ENCODE results near the gene DLG2. TPM values are rescaled to one million over a fixed set of nuclear protein-coding genes. Genes with fewer than 3 reads are reported as not detected.

The DLG2 gene
- total and polyA plus RNA-seq, 2 of the 8 experiments (the other 6 are each of a cell fraction or from before 2014, with no cell fraction given), result 1.7 to 14.3 TPM

DNA sequence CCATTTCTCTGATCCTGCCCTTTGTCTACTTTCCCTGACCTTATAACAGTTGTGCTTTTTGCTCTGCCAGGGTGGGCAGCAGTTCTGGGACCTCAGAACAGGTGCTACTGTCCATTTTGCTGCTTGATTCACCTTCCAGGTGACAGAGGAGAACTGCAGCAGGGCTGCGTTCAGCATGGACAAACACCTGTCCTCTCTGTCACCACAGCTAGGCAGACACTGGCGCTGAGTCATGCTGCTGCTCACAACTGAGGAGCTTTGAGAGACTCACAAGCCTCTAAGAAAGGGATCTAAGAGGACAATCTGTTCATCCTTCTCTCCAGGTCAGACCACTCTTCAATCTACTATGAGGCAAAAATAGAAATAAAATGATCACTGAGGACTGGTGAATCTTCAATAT is 1196.5 kb downstream of the DLG2 start:
- no peak overlapping the region for H2BK15ac ChIP-seq (ENCODE audit: low read length)
- H3K27ac ChIP-seq (ENCODE audit: low read depth, low read length), result no peak overlapping the region
- no peak overlapping the region; a peak in 1 of 4 replicates for H3K4me2 ChIP-seq (ENCODE audit: insufficient read depth in 1 of 2, low read depth in 2 of 2, low read length in 2 of 2)
- peak overlapping the region; percentile 52 for H2BK120ac ChIP-seq (replicated peaks; ENCODE audit: low read depth, low read length)
- H3K23ac ChIP-seq (ENCODE audit: insufficient read length), result no peak overlapping the region
- no peak overlapping the region for H3K4me3 ChIP-seq (ENCODE audit: extremely low read depth in 1 of 4, insufficient read depth in 2 of 4, low read depth in 3 of 4, low read length in 4 of 4)
- ChIA-PET POLR2A (ENCODE audit: partially characterized antibody) (no interaction called here), CTCF (ENCODE audit: partially characterized antibody) (interaction anchor here (0.7 to 1.1 kb wide), 2 partner anchors 10 to 46 kb away, joined by 3 to 5 read pairs; no protein-coding TSS in a partner anchor)
- H3K4me1 ChIP-seq (replicated peaks in 1 of 4; ENCODE audit: control insufficient read depth in 3 of 4, insufficient read depth in 4 of 4, low read length in 3 of 4), result peaks cover 0 to 8% (median 3%) of the 10 kb centered on the region in 4 experiments; a peak in 4 of 7 replicates
- peak overlapping the region; percentile 60 for H4K91ac ChIP-seq (replicated peaks; ENCODE audit: insufficient read length, low read length)
- TF ChIP-seq, protein P1, sequence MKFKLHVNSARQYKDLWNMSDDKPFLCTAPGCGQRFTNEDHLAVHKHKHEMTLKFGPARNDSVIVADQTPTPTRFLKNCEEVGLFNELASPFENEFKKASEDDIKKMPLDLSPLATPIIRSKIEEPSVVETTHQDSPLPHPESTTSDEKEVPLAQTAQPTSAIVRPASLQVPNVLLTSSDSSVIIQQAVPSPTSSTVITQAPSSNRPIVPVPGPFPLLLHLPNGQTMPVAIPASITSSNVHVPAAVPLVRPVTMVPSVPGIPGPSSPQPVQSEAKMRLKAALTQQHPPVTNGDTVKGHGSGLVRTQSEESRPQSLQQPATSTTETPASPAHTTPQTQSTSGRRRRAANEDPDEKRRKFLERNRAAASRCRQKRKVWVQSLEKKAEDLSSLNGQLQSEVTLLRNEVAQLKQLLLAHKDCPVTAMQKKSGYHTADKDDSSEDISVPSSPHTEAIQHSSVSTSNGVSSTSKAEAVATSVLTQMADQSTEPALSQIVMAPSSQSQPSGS (IDR thresholded peaks at IDR 0.05; ENCODE audit: low read length), result no peak
- TF ChIP-seq BACH1 (IDR thresholded peaks at IDR 0.05; ENCODE audit: low read length) (peak; percentile 74), MAFK (IDR thresholded peaks at IDR 0.05; ENCODE audit: low read depth, low read length) (peak; percentile 50; the same call in 1 of the 2 replicates), BCL11A (IDR thresholded peaks at IDR 0.05; ENCODE audit: low read depth in 2 of 2, low read length in 2 of 2) (no peak)
- no peaks in the 10 kb centered on the region for H3K23me2 ChIP-seq (ENCODE audit: low read depth, low read length)
- H2BK20ac ChIP-seq (ENCODE audit: low read length), result no peak overlapping the region; the same call in 1 of the 2 replicates
- H3K79me1 ChIP-seq (ENCODE audit: low read depth, low read length), result no peaks in the 10 kb centered on the region
- H3K4ac ChIP-seq (replicated peaks; ENCODE audit: insufficient read length, low read depth, low read length), result no peak overlapping the region
- peak overlapping the region; percentile 72; the same call in 1 of the 2 replicates for H2BK12ac ChIP-seq (ENCODE audit: low read depth, low read length)
- no peaks in the 10 kb centered on the region for H3K9me3 ChIP-seq (ENCODE audit: insufficient read depth in 2 of 2, low read depth in 1 of 2, low read length in 1 of 2)
- H2AFZ ChIP-seq (ENCODE audit: low read length), result peak overlapping the region; percentile 80
- H3K27me3 ChIP-seq (replicated peaks in 1 of 4; ENCODE audit: control insufficient read depth in 3 of 4, extremely low read depth in 1 of 4, insufficient read depth in 3 of 4, low read length in 3 of 4), result no peaks in the 10 kb centered on the region
- FAIRE-seq (no peak), DNase-seq (ENCODE audit: low read depth in 1 of 2, low spot score in 2 of 2) (no peak)
- no peak overlapping the region for H3K56ac ChIP-seq (replicated peaks; ENCODE audit: insufficient read length, low read depth, low read length)
- WGBS, 2 experiments (ENCODE audit: extremely low coverage in 1 of 2, insufficient coverage in 1 of 2, insufficient read length in 1 of 2, insufficient replicate concordance in 2 of 2, low coverage in 1 of 2, low lambda C conversion rate in 2 of 2, missing lambda C conversion rate in 1 of 2), result 93% methylated on average over 2 of the region's 2 CpGs; no CpG with 5 or more reads in 1 of the 2 experiments
- no peak overlapping the region for H4K8ac ChIP-seq (ENCODE audit: extremely low read depth, insufficient read depth, low read length)
- H2BK5ac ChIP-seq (ENCODE audit: low read depth, low read length), result 0 out of 2 replicates have a peak overlapping the region, but pooled peaks have one; percentile 32
- no peak overlapping the region for H4K5ac ChIP-seq (ENCODE audit: insufficient read length, low read depth, low read length)
- H4K20me1 ChIP-seq (replicated peaks in 1 of 2; ENCODE audit: control insufficient read depth in 1 of 2, insufficient read depth in 2 of 2, low read length in 2 of 2), result no peaks in the 10 kb centered on the region
- H3K9ac ChIP-seq (replicated peaks in 1 of 4; ENCODE audit: extremely low read depth in 1 of 4, low read depth in 3 of 4, low read length in 3 of 4), result no peak overlapping the region; a peak in 2 of 7 replicates
- no peaks in the 10 kb centered on the region for H3K36me3 ChIP-seq (ENCODE audit: control insufficient read depth in 2 of 4, insufficient read depth in 4 of 4, low read length in 3 of 4)
- H3K18ac ChIP-seq (ENCODE audit: extremely low read depth, low read length), result no peak overlapping the region
- no peaks in the 10 kb centered on the region for H3K79me2 ChIP-seq (ENCODE audit: control insufficient read depth in 1 of 2, insufficient read depth in 2 of 2, low read length in 2 of 2)
- no peak overlapping the region for H3K14ac ChIP-seq (ENCODE audit: insufficient read length)
- no peak overlapping the region for H2AK5ac ChIP-seq (ENCODE audit: low read depth, low read length)
